Left lung (tissue), 10 donors: ENCODE data around the gene PRR19. TPM values are rescaled to one million over a fixed set of nuclear protein-coding genes. Genes with fewer than 3 reads are reported as not detected.
A peak's percentile ranks its signal among the peaks of the same experiment; 100 is the strongest.

ENCODE experiments used
- ATAC-seq: fragments of 200-7000 bp; cut with Tn5 transposase; one replicate; pipeline ENCODE4 v1.9.1; 2020; ENCODE audit warnings: moderate library complexity
- DNase-seq, 4 donors: peaks; one replicate each; pipeline ENCODE4 v3.0.0-alpha.2; 2013 to 2020
- H3K27ac ChIP-seq, 2 donors: fragments of 200-600 bp; sonication (generic) in 1 of 2; one replicate each; pipeline versions ENCODE4 v1.5.0 to v1.8.0; 2020 to 2021
- H3K27me3 ChIP-seq, 2 donors: fragments of 200-600 bp; sonication (generic) in 1 of 2; one replicate each; pipeline versions ENCODE4 v1.5.0 to v1.8.0; 2020 to 2021
- H3K36me3 ChIP-seq, 2 donors: fragments of 200-600 bp; sonication (generic) in 1 of 2; one replicate each; pipeline versions ENCODE4 v1.5.0 to v1.8.0; 2020 to 2021
- H3K4me1 ChIP-seq, 2 donors: fragments of 200-600 bp; one replicate each; pipeline ENCODE4 v1.8.0; 2021
- H3K4me3 ChIP-seq, 2 donors: fragments of 200-600 bp; sonication (generic) in 1 of 2; one replicate each; pipeline versions ENCODE4 v1.5.0 to v1.8.0; 2020 to 2021; ENCODE audit warnings: mild to moderate bottlenecking in 1 of 2
- H3K9me3 ChIP-seq, 2 donors: fragments of 200-600 bp; sonication (generic) in 1 of 2; one replicate each; pipeline versions ENCODE4 v1.5.0 to v1.8.0; 2020 to 2021
- CTCF ChIP-seq, 2 donors: fragments of 200-600 bp; sonication (generic) in 1 of 2; IDR thresholded peaks; one replicate each; pipeline versions ENCODE4 v1.5.0 to v1.8.0; 2021; ENCODE audit warnings: antibody characterized with exemption in 2 of 2
- intact Hi-C, 2 donors: fragments of 100-400 bp; cut with DNase I; formaldehyde crosslinking; loops; one replicate each; pipeline versions ENCODE4 v1.11.2 to v1.14.2; 2022
- polyA plus RNA-seq, 6 donors: library from polyadenylated mRNA; unstranded; fragments of 120-200 nt; gene quantifications; one replicate each; pipeline ENCODE4 v1.2.1, GENCODE V29; 2013; ENCODE audit not compliant: insufficient read length in 6 of 6
- total RNA-seq, 2 donors: library from RNA; stranded (reverse); fragmentation: NEBNext Ultra II Directional; extraction: Animal tissue kit (Norgen Biotek cat#: 25700); gene quantifications; one replicate each; pipeline ENCODE4 v1.2.1, GENCODE V29; 2021
- donor health status: DM: no; HTN: yes; CAD: no.
- donor health status: DM: no; HTN: no; CAD: no.

The PRR19 gene
- total and polyA plus RNA-seq, 8 donors, result 1.1 to 2.6 (median 1.4) TPM

- ATAC-seq (peak; percentile 58), DNase-seq (peak in 2 of 4 donors; percentile 61 to 86)
- Histone ChIP-seq H3K36me3 (no peaks in the 10 kb centered on the region), H3K9me3 (no peaks in the 10 kb centered on the region), H3K27me3 (peaks cover 9 to 44% of the 10 kb centered on the region in 2 donors), H3K4me1 (peaks cover 9 to 21% of the 10 kb centered on the region in 2 donors), H3K27ac (no peak overlapping the region), H3K4me3 (no peak overlapping the region)
- TF ChIP-seq CTCF (IDR thresholded peaks at IDR 0.05), result no peak
- intact Hi-C loops, result loop anchor here in 1 of 2 donors (10.0 kb wide), 1 partner anchor 182 kb away; the partner anchor contains the start of gene POU2F2
Measured at GRCh38 chr19:42316223-42317211, 14.6 kb downstream of the PRR19 start.

- no peak for ATAC-seq
- no peak for TF ChIP-seq CTCF (IDR thresholded peaks at IDR 0.05)
- H3K36me3 ChIP-seq, result no peaks in the 10 kb centered on the region
Measured at GRCh38 chr19:42317535-42317934, 15.6 kb downstream of the PRR19 start.

GRCh38 chr19:42322305-42322704 is 20.4 kb downstream of the PRR19 start:
- Histone ChIP-seq H3K9me3 (no peaks in the 10 kb centered on the region), H3K36me3 (no peaks in the 10 kb centered on the region), H3K4me1 (peaks cover 16 to 32% of the 10 kb centered on the region in 2 donors), H3K27ac (no peak overlapping the region), H3K27me3 (peaks cover 22 to 39% of the 10 kb centered on the region in 2 donors), H3K4me3 (no peak overlapping the region)
- ATAC-seq (no peak), DNase-seq (no peak)
- intact Hi-C loops, result no loop called here
- TF ChIP-seq CTCF (IDR thresholded peaks at IDR 0.05), result no peak

More at GRCh38 chr19:42317535-42317934, 15.6 kb downstream of the PRR19 start:
- DNase-seq, result no peak
- Histone ChIP-seq H3K4me3 (no peak overlapping the region), H3K4me1 (peaks cover 9 to 21% of the 10 kb centered on the region in 2 donors), H3K27me3 (peaks cover 3 to 44% of the 10 kb centered on the region in 2 donors), H3K9me3 (no peaks in the 10 kb centered on the region), H3K27ac (no peak overlapping the region)
- intact Hi-C loops, result loop anchor here in 1 of 2 donors (10.0 kb wide), 1 partner anchor 183 kb away; the partner anchor contains the start of gene POU2F2

GRCh38 chr19:42323473-42323851 is 21.5 kb downstream of the PRR19 start:
- ATAC-seq (no peak), DNase-seq (no peak)
- intact Hi-C loops, result no loop called here
- Histone ChIP-seq H3K27me3 (peaks cover 22 to 39% of the 10 kb centered on the region in 2 donors), H3K36me3 (no peaks in the 10 kb centered on the region), H3K4me1 (peaks cover 16 to 37% of the 10 kb centered on the region in 2 donors), H3K9me3 (no peaks in the 10 kb centered on the region), H3K4me3 (no peak overlapping the region), H3K27ac (no peak overlapping the region)
- TF ChIP-seq CTCF (IDR thresholded peaks at IDR 0.05), result no peak
